Gastroesophageal sphincter (tissue), 4 donors: Measurements from ENCODE around the gene MPDZ. TPM values are rescaled to one million over a fixed set of nuclear protein-coding genes. Genes with fewer than 3 reads are reported as not detected.
"Not testable (repeated sequence)": the region's sequence is repeated elsewhere in the genome, so short reads cannot be mapped to it uniquely, and the experiment has no call there.

Experiments
- ATAC-seq: fragments of 150-250 bp; one replicate; pipeline ENCODE4 v1.9.1; 2016; ENCODE audit warnings: mild to moderate bottlenecking, moderate library complexity
- H3K27ac ChIP-seq, 4 donors: fragments of 200-600 bp; sonication (generic) in 3 of 4; 1 replicate in 3 of 4; 2 replicates in 1 of 4; pipeline ENCODE4 v1.5.1; 2016 to 2019
- H3K27me3 ChIP-seq: fragments of 200-600 bp; sonication (generic); one replicate; pipeline ENCODE4 v1.5.1; 2019
- H3K36me3 ChIP-seq, 2 donors: fragments of 200-600 bp; sonication (generic); one replicate each; pipeline ENCODE4 v1.5.1; 2019; ENCODE audit warnings: control low read depth in 1 of 2
- H3K4me1 ChIP-seq, 3 donors: fragments of 200-600 bp; sonication (generic); 1 replicate in 2 of 3; 2 replicates in 1 of 3; pipeline ENCODE4 v1.5.1; 2016 to 2019; ENCODE audit warnings: control low read depth in 2 of 3
- H3K4me3 ChIP-seq, 2 donors: fragments of 200-600 bp; sonication (generic); one replicate each; pipeline ENCODE4 v1.5.1; 2019; ENCODE audit warnings: mild to moderate bottlenecking in 1 of 2, moderate library complexity in 1 of 2
- H3K9me3 ChIP-seq, 3 donors: fragments of 200-600 bp; sonication (generic); one replicate each; pipeline ENCODE4 v1.5.1; 2017 to 2019; ENCODE audit warnings: control low read depth in 2 of 3
- EP300 ChIP-seq: sonication (generic); formaldehyde crosslinking; IDR thresholded peaks from one replicate; pipeline ENCODE4 v1.6.1; 2017; ENCODE audit warnings: antibody characterized with exemption, mild to moderate bottlenecking
- POLR2A ChIP-seq, 2 donors: fragments of 450-650 bp; IDR thresholded peaks; one replicate each; pipeline ENCODE4 v1.6.1; 2017; ENCODE audit warnings: antibody characterized with exemption in 2 of 2, mild to moderate bottlenecking in 2 of 2, moderate library complexity in 1 of 2
- POLR2AphosphoS5 ChIP-seq: sonication (generic); formaldehyde crosslinking; IDR thresholded peaks from one replicate; pipeline ENCODE4 v1.6.1; 2017; ENCODE audit warnings: antibody characterized with exemption
- WGBS, 2 donors: methylation state at CpG; one replicate each; pipeline ENCODE4 v1.1.5; 2018; ENCODE audit warnings: low coverage in 1 of 2; 5-methylcytosine and 5-hydroxymethylcytosine counted together
- total RNA-seq, 4 donors: library from RNA; depleted of rRNA; stranded (reverse); fragments of >200 nt; gene quantifications; one replicate each; pipeline ENCODE4 v1.1.0, GENCODE V29; 2016
- TF ChIP-seq, protein P1 (sequence below), 4 experiments: fragments of 200-600 bp in 2 of 4; fragments of 450-650 bp in 2 of 4; sonication (generic) in 1 of 4; IDR thresholded peaks; one replicate each; pipeline ENCODE4 v1.5.1; 2017 to 2019; ENCODE audit warnings: antibody characterized with exemption in 4 of 4, mild to moderate bottlenecking in 2 of 4, moderate library complexity in 2 of 4

The MPDZ gene
- total RNA-seq, 4 donors from 2014 or later, result 71.8 to 102 (median 81.2) TPM

- no peak for ATAC-seq
Observed at GRCh38 chr9:13224366-13224765, 55.1 kb downstream of the MPDZ start.

DNA sequence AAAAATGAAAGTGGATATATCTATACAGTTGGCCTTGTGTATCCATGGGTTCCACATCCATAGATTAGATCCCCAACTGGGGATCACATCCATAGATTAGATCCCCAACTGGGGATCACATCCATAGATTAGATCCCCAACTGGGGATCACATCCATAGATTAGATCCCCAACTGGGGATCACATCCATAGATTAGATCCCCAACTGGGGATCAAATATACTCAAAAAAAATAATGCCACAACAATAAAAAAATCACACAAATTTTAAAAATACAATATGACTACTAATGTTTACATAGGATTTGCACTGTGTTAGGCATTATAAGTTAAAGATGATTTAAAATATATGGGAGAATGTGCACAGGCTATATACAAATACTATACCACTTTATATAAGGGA is 56.8 kb downstream of the MPDZ start:
- peaks cover 0 to 57% of the 10 kb centered on the region in 2 donors for H3K36me3 ChIP-seq
- not testable (repeated sequence) for ATAC-seq

More at GRCh38 chr9:13224366-13224765, 55.1 kb downstream of the MPDZ start:
- no peaks in the 10 kb centered on the region for H3K4me1 ChIP-seq
- TF ChIP-seq, protein P1, sequence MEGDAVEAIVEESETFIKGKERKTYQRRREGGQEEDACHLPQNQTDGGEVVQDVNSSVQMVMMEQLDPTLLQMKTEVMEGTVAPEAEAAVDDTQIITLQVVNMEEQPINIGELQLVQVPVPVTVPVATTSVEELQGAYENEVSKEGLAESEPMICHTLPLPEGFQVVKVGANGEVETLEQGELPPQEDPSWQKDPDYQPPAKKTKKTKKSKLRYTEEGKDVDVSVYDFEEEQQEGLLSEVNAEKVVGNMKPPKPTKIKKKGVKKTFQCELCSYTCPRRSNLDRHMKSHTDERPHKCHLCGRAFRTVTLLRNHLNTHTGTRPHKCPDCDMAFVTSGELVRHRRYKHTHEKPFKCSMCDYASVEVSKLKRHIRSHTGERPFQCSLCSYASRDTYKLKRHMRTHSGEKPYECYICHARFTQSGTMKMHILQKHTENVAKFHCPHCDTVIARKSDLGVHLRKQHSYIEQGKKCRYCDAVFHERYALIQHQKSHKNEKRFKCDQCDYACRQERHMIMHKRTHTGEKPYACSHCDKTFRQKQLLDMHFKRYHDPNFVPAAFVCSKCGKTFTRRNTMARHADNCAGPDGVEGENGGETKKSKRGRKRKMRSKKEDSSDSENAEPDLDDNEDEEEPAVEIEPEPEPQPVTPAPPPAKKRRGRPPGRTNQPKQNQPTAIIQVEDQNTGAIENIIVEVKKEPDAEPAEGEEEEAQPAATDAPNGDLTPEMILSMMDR (IDR thresholded peaks at IDR 0.05), result no peak
- TF ChIP-seq POLR2AphosphoS5 (no peak), EP300 (no peak), POLR2A (IDR thresholded peaks at IDR 0.05) (no peak)
- H3K4me3 ChIP-seq, result no peak overlapping the region
- H3K27me3 ChIP-seq, result no peaks in the 10 kb centered on the region
- peaks cover 0 to 41% of the 10 kb centered on the region in 2 donors for H3K36me3 ChIP-seq
- 74 to 81% methylated on average over 2 of the region's 2 CpGs for WGBS, 2 donors
- H3K27ac ChIP-seq, result no peak overlapping the region
- no peaks in the 10 kb centered on the region for H3K9me3 ChIP-seq

GRCh38 chr9:13221741-13222140 is 57.8 kb downstream of the MPDZ start:
- no peak for ATAC-seq
- peaks cover 0 to 66% of the 10 kb centered on the region in 2 donors for H3K36me3 ChIP-seq
- TF ChIP-seq POLR2AphosphoS5 (no peak), POLR2A (IDR thresholded peaks at IDR 0.05) (no peak), EP300 (no peak)
- TF ChIP-seq, protein P1 (IDR thresholded peaks at IDR 0.05), result no peak
- no peaks in the 10 kb centered on the region for H3K27me3 ChIP-seq
- H3K27ac ChIP-seq, result no peak overlapping the region
- H3K9me3 ChIP-seq, result no peaks in the 10 kb centered on the region
- no peak overlapping the region for H3K4me3 ChIP-seq
- no peaks in the 10 kb centered on the region for H3K4me1 ChIP-seq

More for the DNA sequence above, 56.8 kb downstream of the MPDZ start:
- not testable (repeated sequence) for H3K4me1 ChIP-seq, H3K27me3 ChIP-seq, H3K27ac ChIP-seq, H3K9me3 ChIP-seq, H3K4me3 ChIP-seq

GRCh38 chr9:13220837-13221236 is 58.7 kb downstream of the MPDZ start:
- ATAC-seq, result no peak
- no peak for TF ChIP-seq POLR2AphosphoS5
- TF ChIP-seq, protein P1 (IDR thresholded peaks at IDR 0.05), result no peak
- no peak for TF ChIP-seq POLR2A (IDR thresholded peaks at IDR 0.05)
- no peak for TF ChIP-seq EP300
- H3K4me3 ChIP-seq, result no peak overlapping the region
- H3K4me1 ChIP-seq, result no peaks in the 10 kb centered on the region
- H3K9me3 ChIP-seq, result no peaks in the 10 kb centered on the region
- H3K36me3 ChIP-seq, result peaks cover 0 to 76% of the 10 kb centered on the region in 2 donors
- H3K27me3 ChIP-seq, result no peaks in the 10 kb centered on the region
- 80 to 95% methylated on average over 1 of the region's 1 CpG for WGBS, 2 donors
- H3K27ac ChIP-seq, result no peak overlapping the region

DNA sequence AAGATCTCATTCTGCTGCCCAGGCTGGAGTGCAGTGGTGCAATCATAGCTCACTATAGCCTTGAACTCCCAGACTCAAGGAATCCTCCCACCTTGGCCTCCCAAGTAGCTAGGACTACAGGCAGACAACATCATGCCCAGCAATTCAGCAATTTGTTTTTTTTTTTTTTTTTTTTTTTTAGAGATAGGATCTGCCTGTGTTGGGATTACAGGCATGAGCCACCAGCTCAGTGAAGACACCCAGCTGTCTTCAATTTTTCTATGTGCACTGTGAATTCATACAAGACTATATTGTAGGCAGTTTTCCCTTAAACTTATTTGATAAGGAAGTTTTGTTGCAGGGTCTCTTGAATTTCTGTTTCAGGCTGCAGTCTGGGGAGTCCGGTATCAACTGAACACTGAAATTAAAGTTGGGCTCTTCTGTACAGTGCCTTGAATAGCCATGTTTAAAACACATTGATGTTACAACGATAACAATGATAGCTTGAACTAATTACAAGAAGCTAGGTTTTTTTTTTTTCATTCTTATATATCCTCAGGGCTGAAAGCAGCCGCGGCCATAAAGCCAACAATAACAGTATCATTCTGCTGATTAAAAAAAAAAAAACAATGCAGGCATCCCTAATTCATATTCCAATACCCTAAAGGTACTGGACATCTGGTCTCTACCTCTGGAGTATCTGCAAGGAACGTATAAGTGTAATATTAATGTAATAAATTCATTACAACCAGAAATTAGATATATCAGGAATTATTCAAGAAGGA is 63.5 kb downstream of the MPDZ start:
- 85 to 86% methylated on average over 2 to 5 of the region's 5 CpGs for WGBS, 2 donors
- Histone ChIP-seq H3K27ac (no peak overlapping the region), H3K4me3 (no peak overlapping the region), H3K9me3 (no peaks in the 10 kb centered on the region), H3K27me3 (no peaks in the 10 kb centered on the region), H3K36me3 (peaks cover 0 to 72% of the 10 kb centered on the region in 2 donors), H3K4me1 (no peaks in the 10 kb centered on the region)
- no peak for TF ChIP-seq POLR2AphosphoS5
- TF ChIP-seq, protein P1 (IDR thresholded peaks at IDR 0.05), result no peak
- TF ChIP-seq EP300, result no peak
- TF ChIP-seq POLR2A (IDR thresholded peaks at IDR 0.05), result no peak
- ATAC-seq, result no peak
